ENCODE measurements around the gene MRNIP.

DNA sequence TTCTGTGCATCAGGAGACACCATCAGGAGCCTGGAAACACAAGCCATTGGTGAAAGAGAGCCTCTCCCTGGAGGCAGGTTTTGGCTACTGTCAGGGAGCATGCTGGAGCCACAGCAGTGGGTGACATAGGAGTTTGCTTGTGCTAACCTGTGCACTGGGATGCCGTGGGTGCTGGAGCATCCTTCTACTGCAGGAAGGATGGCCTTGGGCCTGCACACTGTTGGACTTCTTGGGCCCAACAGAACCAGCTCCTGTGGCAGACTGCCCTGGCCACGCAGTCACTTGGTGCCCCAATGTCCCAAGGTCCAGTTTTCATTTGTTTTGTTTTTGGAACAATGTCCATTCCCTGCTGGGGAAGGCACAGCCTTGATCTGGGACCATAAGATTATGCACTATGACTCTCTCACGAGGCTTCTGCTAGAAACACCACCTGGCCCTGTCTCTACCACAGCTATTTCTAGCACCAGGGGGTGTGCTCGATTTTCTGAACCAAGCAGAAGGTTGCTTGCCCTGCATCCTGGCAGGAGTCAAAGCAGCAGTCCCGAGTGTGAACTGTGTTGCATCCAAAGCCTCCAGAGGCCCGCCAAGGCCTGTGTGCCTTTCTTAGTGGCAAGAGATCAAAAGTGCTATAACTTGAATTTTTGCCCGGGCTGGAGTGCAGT is 70.3 kb downstream of the MRNIP start:
- TF ChIP-seq EZH2phosphoT487 (IDR thresholded peaks at IDR 0.05; ENCODE audit: borderline replicate concordance, low read length) = no peak
- TF ChIP-seq, protein P1, sequence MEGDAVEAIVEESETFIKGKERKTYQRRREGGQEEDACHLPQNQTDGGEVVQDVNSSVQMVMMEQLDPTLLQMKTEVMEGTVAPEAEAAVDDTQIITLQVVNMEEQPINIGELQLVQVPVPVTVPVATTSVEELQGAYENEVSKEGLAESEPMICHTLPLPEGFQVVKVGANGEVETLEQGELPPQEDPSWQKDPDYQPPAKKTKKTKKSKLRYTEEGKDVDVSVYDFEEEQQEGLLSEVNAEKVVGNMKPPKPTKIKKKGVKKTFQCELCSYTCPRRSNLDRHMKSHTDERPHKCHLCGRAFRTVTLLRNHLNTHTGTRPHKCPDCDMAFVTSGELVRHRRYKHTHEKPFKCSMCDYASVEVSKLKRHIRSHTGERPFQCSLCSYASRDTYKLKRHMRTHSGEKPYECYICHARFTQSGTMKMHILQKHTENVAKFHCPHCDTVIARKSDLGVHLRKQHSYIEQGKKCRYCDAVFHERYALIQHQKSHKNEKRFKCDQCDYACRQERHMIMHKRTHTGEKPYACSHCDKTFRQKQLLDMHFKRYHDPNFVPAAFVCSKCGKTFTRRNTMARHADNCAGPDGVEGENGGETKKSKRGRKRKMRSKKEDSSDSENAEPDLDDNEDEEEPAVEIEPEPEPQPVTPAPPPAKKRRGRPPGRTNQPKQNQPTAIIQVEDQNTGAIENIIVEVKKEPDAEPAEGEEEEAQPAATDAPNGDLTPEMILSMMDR (conservative IDR thresholded peaks at IDR 0.05; ENCODE audit: low read depth, low read length) = no peak
